HepG2 (cell line): Measurements from ENCODE around the gene ZFYVE28. TPM values are rescaled to one million over a fixed set of nuclear protein-coding genes. Genes with fewer than 3 reads are reported as not detected.

Source experiments
- ATAC-seq: fragments of 200-7000 bp; cut with Tn5 transposase; 3 replicates; pipeline ENCODE4 v1.9.1; 2020; ENCODE audit warnings: mild to moderate bottlenecking, moderate library complexity
- BruUV-seq: library from RNA; stranded (reverse); fragments of 400-500 nt; replicated peaks from 2 replicates; lab custom pipeline; 2021; lab: Mats Ljungman, UMichigan
- CTCF ChIA-PET: fragments of 300-600 bp; formaldehyde crosslinking; extraction: SDS; loops from one replicate; lab custom pipeline; 2021; ENCODE audit warnings: low total read pairs, inconsistent platforms, low intra/inter-chr PET ratio; lab: Yijun Ruan, JAX
- POLR2A ChIA-PET: fragments of 350-600 bp; sonication (Branson Sonifier 250); formaldehyde crosslinking; loops from one replicate; lab custom pipeline; 2020; ENCODE audit warnings: antibody characterized with exemption, inconsistent platforms; lab: Yijun Ruan, JAX
- DNase-seq: peaks from one replicate; pipeline ENCODE4 v3.0.0-alpha.2; 2015; ENCODE audit warnings: low spot score
- FAIRE-seq: peaks from 3 replicates; lab custom pipeline; 2011; peaks lifted over from hg19 to GRCh38; lab: Jason Lieb, UNC
- H2AFZ ChIP-seq: one replicate; pipeline ENCODE4 v1.6.1; 2011; ENCODE audit warnings: low read length, inconsistent platforms
- H3K27ac ChIP-seq: fragments of 300-600 bp; 3 replicates; pipeline ENCODE4 v1.8.0; 2011; ENCODE audit warnings: mixed run types, mild to moderate bottlenecking, mixed read lengths, low read length, inconsistent platforms; ENCODE audit not compliant: insufficient read depth; ENCODE audit errors: extremely low read length
- H3K27me3 ChIP-seq, 2 experiments: fragments of 200-600 bp in 1 of 2; 2 replicates in 1 of 2; 3 replicates in 1 of 2; pipeline versions ENCODE4 v1.6.0 to v1.8.0; 2011; ENCODE audit warnings: low read length in 2 of 2, mild to moderate bottlenecking in 2 of 2, moderate library complexity in 2 of 2, inconsistent platforms in 1 of 2; ENCODE audit not compliant: insufficient read depth in 2 of 2, control insufficient read depth in 1 of 2
- H3K36me3 ChIP-seq, 2 experiments: fragments of 200-600 bp in 1 of 2; replicated peaks in 1 of 2; 2 replicates in 1 of 2; 3 replicates in 1 of 2; pipeline versions ENCODE4 v1.5.1 to v1.8.0; 2011; ENCODE audit warnings: low read length in 2 of 2, inconsistent platforms in 1 of 2; ENCODE audit not compliant: insufficient read depth in 2 of 2, control insufficient read depth in 1 of 2
- H3K4me1 ChIP-seq: 2 replicates; pipeline ENCODE4 v1.5.1; 2012; ENCODE audit warnings: low read length, inconsistent platforms; ENCODE audit not compliant: insufficient read depth
- H3K4me2 ChIP-seq: 2 replicates; pipeline ENCODE4 v1.6.0; 2011; ENCODE audit warnings: low read depth, low read length, inconsistent platforms
- H3K4me3 ChIP-seq, 3 experiments: fragments of 200-600 bp in 1 of 3; sonication (generic), shearing (Covaris generic) in 1 of 3; replicated peaks in 1 of 3; 2 replicates each; pipeline ENCODE4 v1.5.1; 2011 to 2016; ENCODE audit warnings: low read length in 3 of 3, inconsistent platforms in 2 of 3, low read depth in 2 of 3, mild to moderate bottlenecking in 2 of 3, control low read depth in 1 of 3, mixed read lengths in 1 of 3; ENCODE audit not compliant: insufficient read depth in 1 of 3
- H3K79me2 ChIP-seq: one replicate; pipeline ENCODE4 v1.6.1; 2011; ENCODE audit warnings: low read length, inconsistent platforms; ENCODE audit not compliant: insufficient read depth
- H3K9ac ChIP-seq: 2 replicates; pipeline ENCODE4 v1.6.0; 2011; ENCODE audit warnings: mild to moderate bottlenecking, low read depth, low read length, inconsistent platforms; ENCODE audit not compliant: insufficient read depth
- H3K9me3 ChIP-seq: 2 replicates; pipeline ENCODE4 v1.5.1; 2012; ENCODE audit warnings: mild to moderate bottlenecking, low read length
- H4K20me1 ChIP-seq: 2 replicates; pipeline ENCODE4 v1.6.0; 2011; ENCODE audit warnings: inconsistent platforms, mild to moderate bottlenecking, low read length, moderate library complexity; ENCODE audit not compliant: insufficient read depth
- ETS1 ChIP-seq: sonication (generic); formaldehyde crosslinking; IDR thresholded peaks from 2 replicates; pipeline ENCODE4 v1.4.0; 2020; ENCODE audit warnings: missing genetic modification reagents
- GABPA ChIP-seq, 2 experiments: IDR thresholded peaks; 2 replicates each; pipeline ENCODE4 v1.6.1; 2011 to 2016; ENCODE audit warnings: low read depth in 2 of 2, low read length in 1 of 2, missing biosample characterization in 1 of 2, missing genetic modification characterization in 1 of 2
- GATAD1 ChIP-seq: IDR thresholded peaks from 2 replicates; pipeline ENCODE4 v1.6.1; 2016; ENCODE audit warnings: missing genetic modification reagents, missing compliant biosample characterization
- HNF4G ChIP-seq, 2 experiments: sonication (generic) in 1 of 2; formaldehyde crosslinking in 1 of 2; IDR thresholded peaks; 2 replicates each; pipeline versions ENCODE4 v1.4.0 to v1.6.1; 2011 to 2020; ENCODE audit warnings: borderline replicate concordance in 2 of 2, low read depth in 2 of 2, mild to moderate bottlenecking in 2 of 2, low read length in 1 of 2, missing genetic modification reagents in 1 of 2, moderate library complexity in 1 of 2
- IKZF4 ChIP-seq: sonication (generic); formaldehyde crosslinking; IDR thresholded peaks from 2 replicates; pipeline ENCODE4 v1.5.1; 2020; ENCODE audit warnings: borderline replicate concordance, mild to moderate bottlenecking, low read depth, missing genetic modification reagents; ENCODE audit errors: not compliant biosample characterization
- KLF12 ChIP-seq: sonication (generic); formaldehyde crosslinking; IDR thresholded peaks from 2 replicates; pipeline ENCODE4 v1.4.0; 2020; ENCODE audit warnings: missing genetic modification reagents, borderline replicate concordance
- KLF9 ChIP-seq: IDR thresholded peaks from 2 replicates; pipeline ENCODE4 v1.6.1; 2016; ENCODE audit warnings: low read depth
- KMT2B ChIP-seq: IDR thresholded peaks from 2 replicates; pipeline ENCODE4 v1.6.1; 2016; ENCODE audit warnings: missing genetic modification reagents, missing compliant biosample characterization
- NAIF1 ChIP-seq: sonication (generic); formaldehyde crosslinking; IDR thresholded peaks from 2 replicates; pipeline ENCODE4 v1.5.0; 2020; ENCODE audit warnings: mild to moderate bottlenecking, missing genetic modification reagents, borderline replicate concordance
- PAX8 ChIP-seq: sonication (generic); formaldehyde crosslinking; IDR thresholded peaks from 2 replicates; pipeline ENCODE4 v1.8.0; 2022; ENCODE audit warnings: mild to moderate bottlenecking, missing genetic modification reagents, borderline replicate concordance
- RBM39 ChIP-seq: fragments of 200-400 bp; formaldehyde crosslinking; IDR thresholded peaks from one replicate; pipeline ENCODE4 v1.6.1; 2018; ENCODE audit warnings: antibody characterized with exemption, mild to moderate bottlenecking, low read depth, low read length; ENCODE audit not compliant: poor library complexity, severe bottlenecking
- ZFYVE20 ChIP-seq: sonication (generic); formaldehyde crosslinking; IDR thresholded peaks from 2 replicates; pipeline ENCODE4 v1.8.0; 2023; ENCODE audit warnings: low read depth, mild to moderate bottlenecking, moderate library complexity, missing genetic modification reagents, borderline replicate concordance
- ZNF44 ChIP-seq: sonication (generic); formaldehyde crosslinking; IDR thresholded peaks from 2 replicates; pipeline ENCODE4 v1.5.1; 2020; ENCODE audit warnings: mild to moderate bottlenecking, missing genetic modification reagents
- ZNF761 ChIP-seq: sonication (generic); formaldehyde crosslinking; conservative IDR thresholded peaks from 2 replicates; pipeline ENCODE4 v1.4.0; 2020; ENCODE audit warnings: mild to moderate bottlenecking, missing genetic modification reagents
- ZNF839 ChIP-seq: sonication (generic); formaldehyde crosslinking; IDR thresholded peaks from 2 replicates; pipeline ENCODE4 v1.4.0; 2020; ENCODE audit warnings: missing genetic modification reagents, mild to moderate bottlenecking, borderline replicate concordance
- ZSCAN9 ChIP-seq: IDR thresholded peaks from 2 replicates; pipeline ENCODE4 v1.6.1; 2016; ENCODE audit warnings: borderline replicate concordance
- WGBS: methylation state at CpG from one replicate; pipeline ENCODE4 v1.1.6; 2017; ENCODE audit warnings: low lambda C conversion rate; 5-methylcytosine and 5-hydroxymethylcytosine counted together
- in situ Hi-C: cut with HindIII; loops from 2 replicates; pipeline ENCODE4 v1.10.0; 2017; ENCODE audit warnings: low pct_unique_long_range_greater_than_20kb; ENCODE audit not compliant: extremely low pct_ligation_motif_present
- intact Hi-C: fragments of 100-400 bp; cut with micrococcal nuclease; formaldehyde crosslinking; loops from one replicate; pipeline ENCODE4 v1.10.0; 2022; ENCODE audit not compliant: unreplicated experiment
- polyA plus RNA-seq, 8 experiments: library from polyadenylated mRNA; depleted of rRNA in 3 of 8; stranded (reverse) in 7 of 8; unstranded in 1 of 8; fragments of >200 nt; fragmentation: Illumina TruSeq in 4 of 8; extraction: Trizol in 4 of 8; gene quantifications; 2 replicates each; pipeline versions ENCODE4 v1.2.1 to v1.2.3, GENCODE V29; 2011 to 2016; ENCODE audit warnings: low read depth in 4 of 8, missing spikeins in 1 of 8, mixed read lengths in 1 of 8; ENCODE audit not compliant: insufficient read depth in 1 of 8
- total RNA-seq, 5 experiments: library from RNA; depleted of rRNA; stranded (reverse); fragments of >200 nt; fragmentation: Illumina TruSeq; extraction: Trizol; gene quantifications; 2 replicates each; pipeline ENCODE4 v1.2.3, GENCODE V29; 2016; ENCODE audit warnings: low read depth in 1 of 5

Gene ZFYVE28
- total and polyA plus RNA-seq, 2 of the 13 experiments (the other 11 are each of a cell fraction or from before 2014, with no cell fraction given), result 0.12 to 0.22 TPM

- Histone ChIP-seq H3K4me1 (no peaks in the 10 kb centered on the region), H3K4me3 (no peak overlapping the region), H2AFZ (no peak overlapping the region), H3K36me3 (no peaks in the 10 kb centered on the region), H3K9ac (no peak overlapping the region), H3K9me3 (no peaks in the 10 kb centered on the region), H3K79me2 (no peaks in the 10 kb centered on the region), H4K20me1 (no peaks in the 10 kb centered on the region), H3K4me2 (no peak overlapping the region), H3K27ac (no peak overlapping the region), H3K27me3 (peaks cover 6 to 22% of the 10 kb centered on the region in 2 experiments; a peak in 4 of 5 replicates)
- ChIA-PET POLR2A (no interaction called here), CTCF (no interaction called here)
- no TSS peak for BruUV-seq
- 39% methylated on average over 3 of the region's 11 CpGs for WGBS
- DNase-seq (no peak), ATAC-seq (no peak), FAIRE-seq (no peak)
- in situ Hi-C loops, result no loop called here
- TF ChIP-seq KLF9 (no peak), ZSCAN9 (CRISPR knock-in tag) (no peak), ZNF44 (no peak), IKZF4 (no peak), ZFYVE20 (CRISPR knock-in tag) (no peak), RBM39 (no peak), NAIF1 (CRISPR knock-in tag) (no peak), HNF4G (IDR thresholded peaks at IDR 0.05; ENCODE audit: borderline replicate concordance, low read depth, low read length) (no peak), HNF4G (CRISPR knock-in tag; IDR thresholded peaks at IDR 0.05; ENCODE audit: borderline replicate concordance, low read depth) (no peak), ZNF761 (CRISPR knock-in tag) (no peak), PAX8 (CRISPR knock-in tag) (no peak), ETS1 (CRISPR knock-in tag) (no peak), KMT2B (CRISPR knock-in tag) (no peak), GABPA (IDR thresholded peaks at IDR 0.05; ENCODE audit: low read depth, low read length) (no peak), GABPA (CRISPR knock-in tag; IDR thresholded peaks at IDR 0.05; ENCODE audit: low read depth) (no peak), GATAD1 (CRISPR knock-in tag) (no peak), ZNF839 (CRISPR knock-in tag) (no peak), KLF12 (CRISPR knock-in tag) (no peak)
- intact Hi-C loops, result no loop called here
These were observed 112.5 kb downstream of the ZFYVE28 start for GRCh38 chr4:2305766-2306501.
